Measurements from ENCODE around the gene GRK7. TPM values are rescaled to one million over a fixed set of nuclear protein-coding genes. Genes with fewer than 3 reads are reported as not detected.

GRK7 gene
- under 1 TPM in 1 of 4 donors, not detected in 3; 0.34 TPM for total RNA-seq

- TF ChIP-seq CTCF (IDR thresholded peaks at IDR 0.05) (no peak), POLR2A (IDR thresholded peaks at IDR 0.05) (no peak)
- intact Hi-C loops (cut with DNase I; ENCODE audit: low total_unique reads), result no loop called here
- H3K4me3 ChIP-seq (ENCODE audit: low read depth, poor library complexity, severe bottlenecking), result no peak within 1 kb of the TSS
- 90 to 99% methylated on average over 9 of the region's 9 CpGs for WGBS, 2 donors
- no peak for DNase-seq (ENCODE audit: low spot score in 2 of 2)
Measured at GRCh38 chr3:141763088-141763750, at the start of gene GRK7. Gene GRK7 (plus strand): TSS chr3:141763408. CDS start chr3:141778285, 14,877 bp downstream.

GRCh38 chr3:141714671-141715070 is 48.5 kb upstream of the GRK7 start:
- 92 to 94% methylated on average over 1 of the region's 1 CpG for WGBS, 2 donors
- DNase-seq (ENCODE audit: low spot score in 2 of 2), result no peak
- intact Hi-C loops (cut with DNase I; ENCODE audit: low total_unique reads), result no loop called here
- no peak for TF ChIP-seq CTCF (IDR thresholded peaks at IDR 0.05)
- H3K4me3 ChIP-seq (ENCODE audit: low read depth, poor library complexity, severe bottlenecking), result no peak overlapping the region

- TF ChIP-seq POLR2A (IDR thresholded peaks at IDR 0.05) (no peak), CTCF (IDR thresholded peaks at IDR 0.05) (no peak)
- no peak overlapping the region for H3K4me3 ChIP-seq (ENCODE audit: low read depth, poor library complexity, severe bottlenecking)
- no peak for DNase-seq (ENCODE audit: low spot score in 2 of 2)
- intact Hi-C loops (cut with DNase I; ENCODE audit: low total_unique reads), result no loop called here
- WGBS, 2 donors, result 85 to 87% methylated on average over 2 of the region's 2 CpGs
Measured at GRCh38 chr3:141722081-141722480, 41.1 kb upstream of the GRK7 start.

- intact Hi-C loops (cut with DNase I; ENCODE audit: low total_unique reads), result no loop called here
- WGBS, 2 donors, result 79 to 83% methylated on average over 2 of the region's 2 CpGs
- no peak for DNase-seq (ENCODE audit: low spot score in 2 of 2)
- no peak overlapping the region for H3K4me3 ChIP-seq (ENCODE audit: low read depth, poor library complexity, severe bottlenecking)
- TF ChIP-seq CTCF (IDR thresholded peaks at IDR 0.05), result no peak
- no peak for TF ChIP-seq POLR2A (IDR thresholded peaks at IDR 0.05)
Measured at GRCh38 chr3:141722648-141723047, 40.6 kb upstream of the GRK7 start.

GRCh38 chr3:141723255-141723654 is 40.0 kb upstream of the GRK7 start:
- DNase-seq (ENCODE audit: low spot score in 2 of 2), result no peak
- H3K4me3 ChIP-seq (ENCODE audit: low read depth, poor library complexity, severe bottlenecking), result no peak overlapping the region
- no peak for TF ChIP-seq POLR2A (IDR thresholded peaks at IDR 0.05)
- no peak for TF ChIP-seq CTCF (IDR thresholded peaks at IDR 0.05)
- intact Hi-C loops (cut with DNase I; ENCODE audit: low total_unique reads), result no loop called here

GRCh38 chr3:141724186-141724585 is 39.0 kb upstream of the GRK7 start:
- no peak for TF ChIP-seq POLR2A (IDR thresholded peaks at IDR 0.05)
- TF ChIP-seq CTCF (IDR thresholded peaks at IDR 0.05), result no peak
- WGBS, 2 donors, result 96 to 100% methylated on average over 1 of the region's 1 CpG
- DNase-seq (ENCODE audit: low spot score in 2 of 2), result no peak
- no peak overlapping the region for H3K4me3 ChIP-seq (ENCODE audit: low read depth, poor library complexity, severe bottlenecking)
- intact Hi-C loops (cut with DNase I; ENCODE audit: low total_unique reads), result no loop called here

All from lower leg skin (tissue), 4 donors.